ENCODE results near the gene PRODH2. TPM values are rescaled to one million over a fixed set of nuclear protein-coding genes. Genes with fewer than 3 reads are reported as not detected.

The PRODH2 gene
- total RNA-seq, 2 experiments from 2014 or later = not detected

- Histone ChIP-seq H3K9me3 (ENCODE audit: control insufficient read depth in 1 of 2, insufficient read depth in 1 of 2, low read length in 2 of 2) (no peaks in the 10 kb centered on the region), H3K4me3 (ENCODE audit: low read length) (no peak overlapping the region), H3K27ac (ENCODE audit: low read depth in 1 of 2, low read length in 2 of 2) (no peak overlapping the region), H3K4me1 (ENCODE audit: insufficient read depth, low read length) (no peaks in the 10 kb centered on the region), H3K27me3 (ENCODE audit: control insufficient read depth in 1 of 2, insufficient read depth in 2 of 2, low read length in 2 of 2) (peaks cover under 1 to 5% of the 10 kb centered on the region in 2 experiments), H3K36me3 (ENCODE audit: insufficient read depth, low read length) (no peaks in the 10 kb centered on the region)
- TF ChIP-seq CTCF (IDR thresholded peaks at IDR 0.05) = no peak
- ChIA-PET CTCF (no interaction called here), POLR2A (no interaction called here)
- Mint-ChIP-seq H3K4me1 (ENCODE audit: low read depth) (no peaks in the 10 kb centered on the region), H3K4me3 (no peak overlapping the region), H3K36me3 (ENCODE audit: low read depth) (no peaks in the 10 kb centered on the region), H3K27ac (no peak overlapping the region), H3K27me3 (peaks cover 27% of the 10 kb centered on the region), H3K9me3 (no peaks in the 10 kb centered on the region)
- intact Hi-C loops (cut with DNase I, micrococcal nuclease) = no loop called here
- no peak for DNase-seq
- ATAC-seq (ENCODE audit: poor library complexity) = no peak
These were observed 622 bp upstream of the PRODH2 start for GRCh38 chr19:35813043-35813890.

GRCh38 chr19:35811317-35812219 lies 1.1 kb downstream of the PRODH2 start:
- TF ChIP-seq CTCF (IDR thresholded peaks at IDR 0.05) = no peak
- Mint-ChIP-seq H3K36me3 (ENCODE audit: low read depth) (no peaks in the 10 kb centered on the region), H3K4me3 (no peak overlapping the region), H3K27ac (no peak overlapping the region), H3K27me3 (peaks cover 20% of the 10 kb centered on the region), H3K4me1 (ENCODE audit: low read depth) (no peaks in the 10 kb centered on the region), H3K9me3 (no peaks in the 10 kb centered on the region)
- no peak for ATAC-seq (ENCODE audit: poor library complexity)
- Histone ChIP-seq H3K4me3 (ENCODE audit: low read length) (no peak overlapping the region), H3K9me3 (ENCODE audit: control insufficient read depth in 1 of 2, insufficient read depth in 1 of 2, low read length in 2 of 2) (no peaks in the 10 kb centered on the region), H3K27ac (ENCODE audit: low read depth in 1 of 2, low read length in 2 of 2) (no peak overlapping the region), H3K27me3 (ENCODE audit: control insufficient read depth in 1 of 2, insufficient read depth in 2 of 2, low read length in 2 of 2) (no peaks in the 10 kb centered on the region), H3K36me3 (ENCODE audit: insufficient read depth, low read length) (no peaks in the 10 kb centered on the region), H3K4me1 (ENCODE audit: insufficient read depth, low read length) (no peaks in the 10 kb centered on the region)
- DNase-seq = no peak
- CTCF ChIA-PET = no interaction called here
- POLR2A ChIA-PET = no interaction called here
- intact Hi-C loops (cut with DNase I, micrococcal nuclease) = no loop called here

GRCh38 chr19:35807633-35808032 lies 5.0 kb downstream of the PRODH2 start:
- no peak overlapping the region for H3K27ac Mint-ChIP-seq
- H3K36me3 Mint-ChIP-seq (ENCODE audit: low read depth) = no peaks in the 10 kb centered on the region
- TF ChIP-seq CTCF (IDR thresholded peaks at IDR 0.05) = no peak
- no peak overlapping the region for H3K4me3 Mint-ChIP-seq
- no peaks in the 10 kb centered on the region for H3K4me1 Mint-ChIP-seq (ENCODE audit: low read depth)
- Histone ChIP-seq H3K36me3 (ENCODE audit: insufficient read depth, low read length) (no peaks in the 10 kb centered on the region), H3K27ac (ENCODE audit: low read depth in 1 of 2, low read length in 2 of 2) (no peak overlapping the region), H3K4me1 (ENCODE audit: insufficient read depth, low read length) (peaks cover 4% of the 10 kb centered on the region), H3K27me3 (ENCODE audit: control insufficient read depth in 1 of 2, insufficient read depth in 2 of 2, low read length in 2 of 2) (no peaks in the 10 kb centered on the region), H3K4me3 (ENCODE audit: low read length) (no peak overlapping the region), H3K9me3 (ENCODE audit: control insufficient read depth in 1 of 2, insufficient read depth in 1 of 2, low read length in 2 of 2) (no peaks in the 10 kb centered on the region)
- DNase-seq (no peak), ATAC-seq (ENCODE audit: poor library complexity) (no peak)
- POLR2A ChIA-PET = no interaction called here
- intact Hi-C loops (cut with DNase I, micrococcal nuclease) = no loop called here
- CTCF ChIA-PET = no interaction called here
- H3K9me3 Mint-ChIP-seq = no peaks in the 10 kb centered on the region
- H3K27me3 Mint-ChIP-seq = peaks cover 12% of the 10 kb centered on the region
